Right cardiac atrium (tissue), 5 donors: ENCODE data around the gene HLA-DPA1. TPM values are rescaled to one million over a fixed set of nuclear protein-coding genes. Genes with fewer than 3 reads are reported as not detected.

Experiments
- ATAC-seq, 2 donors: fragments of 200-7000 bp; cut with Tn5 transposase; one replicate each; pipeline versions ENCODE4 v1.8.0 to v1.9.1; 2020; ENCODE audit warnings: moderate library complexity in 2 of 2, mild to moderate bottlenecking in 1 of 2
- DNase-seq, 3 donors: peaks; one replicate each; pipeline ENCODE4 v3.0.0-alpha.2; 2020
- H3K27ac ChIP-seq: one replicate; pipeline ENCODE4 v1.5.1; 2013; ENCODE audit warnings: mild to moderate bottlenecking, low read length, control low read depth, moderate library complexity
- H3K27me3 ChIP-seq: one replicate; pipeline ENCODE4 v1.6.1; 2013; ENCODE audit not compliant: control insufficient read depth, insufficient read depth
- H3K4me1 ChIP-seq: one replicate; pipeline ENCODE4 v1.6.1; 2013; ENCODE audit warnings: low read length; ENCODE audit not compliant: control insufficient read depth, insufficient read depth
- H3K4me3 ChIP-seq: one replicate; pipeline ENCODE4 v1.5.1; 2013; ENCODE audit warnings: low read length, control low read depth
- H3K9me3 ChIP-seq: one replicate; pipeline ENCODE4 v1.6.1; 2013; ENCODE audit warnings: low read length; ENCODE audit not compliant: control insufficient read depth
- WGBS: extraction: QIAGEN DNeasy Blood & Tissue Kit; methylation state at CpG from one replicate; pipeline ENCODE4 v1.1.7; 2013; 5-methylcytosine and 5-hydroxymethylcytosine counted together
- intact Hi-C, 4 donors: fragments of 100-400 bp; cut with DNase I; formaldehyde crosslinking; loops; one replicate each; pipeline versions ENCODE4 v1.11.0 to v1.14.0; 2022 to 2023
- polyA plus RNA-seq: library from polyadenylated mRNA; stranded (reverse); fragments of 200-250 nt; gene quantifications from one replicate; pipeline ENCODE4 v1.2.3, GENCODE V29; 2013
- total RNA-seq, 4 donors: library from RNA; stranded (reverse); fragmentation: NEBNext Ultra II Directional; extraction: Animal tissue kit (Norgen Biotek cat#: 25700); gene quantifications; one replicate each; pipeline ENCODE4 v1.2.1, GENCODE V29; 2021
- donor health status: healthy with polysubstance abuse.
- donor health status: DM: no; HTN: yes; CAD: no.
- donor health status: DM: no; HTN: no; CAD: no.
- donor health status: DM: no; HTN: yes; CAD: no; lungs with severe emphysema.
- donor health status: DM: yes; HTN: yes; CAD: no.

The HLA-DPA1 gene
- total and polyA plus RNA-seq, 5 donors = 31.1 to 58.6 (median 53.9) TPM

DNA sequence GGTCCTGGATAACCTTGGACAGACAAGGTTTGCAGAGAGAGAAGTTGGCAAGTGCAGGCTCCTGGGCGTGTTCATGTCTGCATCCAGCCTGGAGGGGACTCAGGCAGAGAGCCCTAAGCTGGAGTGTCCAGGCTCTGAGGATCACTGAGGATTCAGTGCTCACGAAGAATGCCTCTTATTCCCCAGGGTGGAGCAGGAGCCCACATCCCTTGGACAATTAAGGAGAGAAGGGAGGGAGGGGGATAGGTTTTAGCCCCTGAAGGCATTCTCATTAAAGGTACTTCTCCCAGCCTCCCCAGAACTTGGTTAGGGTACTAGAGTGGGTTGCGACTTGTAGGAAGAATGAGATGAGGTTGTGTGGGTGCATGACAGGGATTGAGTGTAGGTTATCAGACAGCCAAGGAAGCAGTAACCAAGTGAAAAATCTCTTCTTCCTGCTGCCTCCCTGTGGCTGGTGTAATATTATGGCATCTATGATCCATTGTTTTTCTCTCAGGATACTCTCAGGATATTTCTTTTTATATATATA lies 3.0 kb upstream of the HLA-DPA1 start:
- peak overlapping the region; percentile 59 for H3K4me3 ChIP-seq
- H3K9me3 ChIP-seq = no peaks in the 10 kb centered on the region
- no peaks in the 10 kb centered on the region for H3K27me3 ChIP-seq
- ATAC-seq (no peak), DNase-seq (no peak)
- H3K27ac ChIP-seq = peak overlapping the region; percentile 76
- H3K4me1 ChIP-seq = peaks cover 9% of the 10 kb centered on the region
- intact Hi-C loops = no loop called here
- 58% methylated on average over 3 of the region's 3 CpGs for WGBS

DNA sequence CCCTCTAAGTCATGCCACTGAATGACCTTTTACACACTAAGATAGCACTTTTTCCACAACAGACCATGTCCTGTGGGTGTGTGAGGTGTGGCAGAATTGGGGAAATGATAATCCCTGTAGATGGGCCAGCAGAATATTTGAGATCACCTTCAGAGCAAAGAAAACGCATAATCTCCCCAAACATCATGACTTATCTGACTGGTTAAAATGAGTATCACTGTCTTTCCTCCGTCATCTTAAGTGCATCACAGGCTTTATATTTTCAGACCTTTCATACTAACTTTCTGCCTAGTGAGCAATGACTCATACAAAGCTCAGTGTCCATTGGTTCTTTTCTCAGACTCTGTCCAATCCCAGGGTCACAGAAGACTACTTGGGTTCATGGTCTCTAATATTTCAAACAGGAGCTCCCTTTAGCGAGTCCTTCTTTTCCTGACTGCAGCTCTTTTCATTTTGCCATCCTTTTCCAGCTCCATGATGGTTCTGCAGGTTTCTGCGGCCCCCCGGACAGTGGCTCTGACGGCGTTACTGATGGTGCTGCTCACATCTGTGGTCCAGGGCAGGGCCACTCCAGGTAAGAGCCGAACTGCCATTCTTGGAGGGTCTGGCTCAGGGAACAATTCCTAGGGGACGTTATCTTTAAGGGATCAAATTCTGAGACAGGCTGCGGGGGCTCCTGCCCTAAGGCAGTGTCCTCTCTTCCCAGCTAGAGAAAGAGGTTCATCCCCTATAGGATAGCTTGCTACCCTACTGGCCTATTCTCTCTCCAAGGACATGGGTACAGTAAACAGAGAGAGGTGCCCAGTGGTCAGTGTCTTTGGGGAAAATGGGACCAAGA lies 2.3 kb upstream of the HLA-DPA1 start, which contains the start of gene HLA-DPB1:
HLA-DPB1 (plus strand) TSS at position 423 of the 838 bp plus-strand sequence; CDS start at position 475, 52 bp downstream.
- DNase-seq (no peak), ATAC-seq (peak; percentile 75 to 77)
- Histone ChIP-seq H3K4me1 (peaks cover 4% of the 10 kb centered on the region), H3K27me3 (no peaks in the 10 kb centered on the region), H3K4me3 (peak within 1 kb of the TSS; percentile 59), H3K9me3 (no peaks in the 10 kb centered on the region), H3K27ac (peak within 1 kb of the TSS; percentile 76)
- 43% methylated on average over 10 of the region's 10 CpGs for WGBS
- intact Hi-C loops = no loop called here

DNA sequence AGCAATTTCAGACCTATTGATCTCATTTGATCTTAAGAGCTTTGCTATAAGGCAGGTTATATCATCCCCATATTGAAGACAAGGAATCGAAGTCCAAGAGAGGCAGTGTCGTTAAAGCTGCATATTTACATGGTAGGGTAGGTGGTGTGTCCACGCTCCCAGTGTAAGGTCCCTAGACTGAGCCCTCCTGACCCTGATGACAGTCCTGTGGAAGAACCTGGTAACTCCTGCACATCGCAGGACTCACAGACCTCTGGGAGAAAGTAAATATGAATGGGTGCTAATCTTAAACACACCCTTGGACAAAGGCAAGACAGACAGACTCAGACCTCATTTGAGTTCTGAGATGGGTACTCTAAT lies 1.7 kb upstream of the HLA-DPA1 start:
- intact Hi-C loops = no loop called here
- ATAC-seq = no peak
- Histone ChIP-seq H3K27me3 (no peaks in the 10 kb centered on the region), H3K4me3 (no peak overlapping the region), H3K9me3 (no peaks in the 10 kb centered on the region), H3K4me1 (peaks cover 4% of the 10 kb centered on the region), H3K27ac (peak overlapping the region; percentile 37)
- no peak for DNase-seq
- WGBS = 87% methylated on average over 4 of the region's 4 CpGs

GRCh38 chr6:33072508-33073100 lies 845 bp downstream of the HLA-DPA1 start:
- DNase-seq (no peak), ATAC-seq (no peak)
- WGBS = 57% methylated on average over 7 of the region's 7 CpGs
- Histone ChIP-seq H3K9me3 (no peaks in the 10 kb centered on the region), H3K4me3 (peak overlapping the region; percentile 75), H3K27me3 (no peaks in the 10 kb centered on the region), H3K4me1 (peaks cover 4% of the 10 kb centered on the region), H3K27ac (no peak overlapping the region)
- intact Hi-C loops = no loop called here

GRCh38 chr6:33071569-33071968 lies 1.9 kb downstream of the HLA-DPA1 start:
- no peaks in the 10 kb centered on the region for H3K27me3 ChIP-seq
- no peaks in the 10 kb centered on the region for H3K9me3 ChIP-seq
- no peak for ATAC-seq
- WGBS = 72% methylated on average over 6 of the region's 6 CpGs
- H3K4me1 ChIP-seq = peaks cover 4% of the 10 kb centered on the region
- intact Hi-C loops = no loop called here
- DNase-seq = no peak
- no peak overlapping the region for H3K4me3 ChIP-seq
- no peak overlapping the region for H3K27ac ChIP-seq

GRCh38 chr6:33070909-33071308 lies 2.5 kb downstream of the HLA-DPA1 start:
- intact Hi-C loops = no loop called here
- 35% methylated on average over 2 of the region's 2 CpGs for WGBS
- Histone ChIP-seq H3K27me3 (no peaks in the 10 kb centered on the region), H3K27ac (no peak overlapping the region), H3K4me1 (no peaks in the 10 kb centered on the region), H3K9me3 (no peaks in the 10 kb centered on the region), H3K4me3 (no peak overlapping the region)
- no peak for DNase-seq
- no peak for ATAC-seq

GRCh38 chr6:33069021-33069738 lies 4.3 kb downstream of the HLA-DPA1 start:
- no peak for DNase-seq
- no peaks in the 10 kb centered on the region for H3K4me1 ChIP-seq
- no peaks in the 10 kb centered on the region for H3K27me3 ChIP-seq
- ATAC-seq = no peak
- no peak overlapping the region for H3K27ac ChIP-seq
- H3K4me3 ChIP-seq = no peak overlapping the region
- 73% methylated on average over 10 of the region's 10 CpGs for WGBS
- no peaks in the 10 kb centered on the region for H3K9me3 ChIP-seq
- intact Hi-C loops = no loop called here

- Histone ChIP-seq H3K27me3 (no peaks in the 10 kb centered on the region), H3K27ac (no peak overlapping the region), H3K4me3 (no peak overlapping the region), H3K9me3 (no peaks in the 10 kb centered on the region), H3K4me1 (no peaks in the 10 kb centered on the region)
- no peak for ATAC-seq
- intact Hi-C loops = no loop called here
- DNase-seq = no peak
- 60% methylated on average over 3 of the region's 3 CpGs for WGBS
These were observed 6.4 kb downstream of the HLA-DPA1 start for GRCh38 chr6:33066917-33067521.

DNA sequence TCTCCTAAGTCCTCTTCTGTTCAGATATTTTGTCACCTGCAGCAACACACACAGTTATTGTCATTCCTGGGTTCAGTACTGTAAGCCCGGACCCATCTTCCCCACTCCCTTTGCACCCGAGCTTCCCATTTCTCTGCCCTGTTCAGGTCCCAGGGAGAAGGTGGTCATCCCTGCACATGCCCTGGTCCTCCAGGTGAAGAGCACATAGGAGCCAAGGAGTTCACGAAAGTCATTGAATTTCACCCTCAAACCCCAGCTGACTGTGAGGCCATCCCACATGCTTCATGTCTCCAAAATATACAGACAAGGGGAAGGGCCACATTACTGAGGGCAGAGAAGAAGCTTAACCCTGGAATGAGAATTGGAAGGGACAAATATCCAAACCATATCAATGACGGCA lies 8.1 kb downstream of the HLA-DPA1 start:
- no peaks in the 10 kb centered on the region for H3K4me1 ChIP-seq
- no peaks in the 10 kb centered on the region for H3K9me3 ChIP-seq
- H3K4me3 ChIP-seq = no peak overlapping the region
- WGBS = 57% methylated on average over 4 of the region's 4 CpGs
- ATAC-seq (no peak), DNase-seq (no peak)
- H3K27ac ChIP-seq = no peak overlapping the region
- H3K27me3 ChIP-seq = no peaks in the 10 kb centered on the region
- intact Hi-C loops = no loop called here

DNA sequence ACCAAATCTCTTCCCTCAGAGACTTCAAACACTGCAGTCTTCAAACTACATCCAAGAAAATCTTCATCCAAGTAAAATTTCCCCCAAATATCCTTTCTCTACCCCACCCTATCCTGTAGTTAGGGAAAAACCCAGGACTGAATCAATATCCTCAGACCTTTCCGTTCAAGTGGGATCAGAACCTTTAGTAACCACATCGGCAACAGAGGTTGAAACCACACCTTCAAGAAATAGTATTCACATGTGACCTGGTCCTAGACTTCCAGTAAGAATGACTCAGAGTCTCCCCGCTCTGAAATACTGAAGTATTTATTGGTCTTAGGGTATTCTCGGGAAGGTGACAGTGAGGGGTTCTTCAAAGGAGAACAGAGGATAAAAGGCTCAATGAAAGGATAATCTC lies 8.7 kb downstream of the HLA-DPA1 start:
- Histone ChIP-seq H3K9me3 (no peaks in the 10 kb centered on the region), H3K4me3 (no peak overlapping the region), H3K27me3 (no peaks in the 10 kb centered on the region), H3K27ac (no peak overlapping the region), H3K4me1 (no peaks in the 10 kb centered on the region)
- ATAC-seq = peak in 1 of 2 donors; percentile 66
- DNase-seq = no peak
- WGBS = 47% methylated on average over 4 of the region's 4 CpGs
- intact Hi-C loops = no loop called here
